ENCODE results near the gene LFNG. TPM values are rescaled to one million over a fixed set of nuclear protein-coding genes. Genes with fewer than 3 reads are reported as not detected.

The LFNG gene
- total and polyA plus RNA-seq, 9 of the 15 experiments (the other 6 are each of a cell fraction or from before 2014, with no cell fraction given): 0.03 to 0.89 (median 0.25) TPM; not detected in 1

GRCh38 chr7:2555121-2556052 lies 35.8 kb downstream of the LFNG start, which contains the start of gene BRAT1:
BRAT1 (minus strand) TSS chr7:2555524; CDS start chr7:2554431, 1,093 bp downstream.
- no TSS peak for BruUV-seq (replicated peaks)
- peak; percentile 88 for FAIRE-seq
- POLR2A ChIA-PET: interaction anchor here (0.6 to 1.0 kb wide), 5 partner anchors 9 to 368 kb away, joined by 3 to 5 read pairs (median 4); no protein-coding TSS in a partner anchor
- 1% methylated on average over 27 of the region's 79 CpGs for WGBS (ENCODE audit: insufficient coverage, low coverage, missing lambda C conversion rate)
- intact Hi-C loops (cut with micrococcal nuclease) (no loop called here), in situ Hi-C loops (cut with MboI) (no loop called here)
- Histone ChIP-seq H2AFZ (ENCODE audit: low read depth, low read length) (peak within 1 kb of the TSS; percentile 100), H3K4me3 (peak within 1 kb of the TSS; percentile 99), H3K27ac (ENCODE audit: extremely low read depth, low read depth, low read length) (peak within 1 kb of the TSS; percentile 100), H3K36me3 (ENCODE audit: control insufficient read depth, insufficient read depth, low read length) (peaks cover 29% of the 10 kb centered on the region; the same call in 2 of the 3 replicates), H3K79me2 (ENCODE audit: control insufficient read depth, insufficient read depth, low read length) (peaks cover 47% of the 10 kb centered on the region), H3K9me3 (replicated peaks; ENCODE audit: control insufficient read depth, insufficient read depth, low read depth, low read length) (no peaks in the 10 kb centered on the region), H3K9me1 (ENCODE audit: control insufficient read depth, insufficient read depth, low read length) (no peaks in the 10 kb centered on the region), H3K4me1 (replicated peaks in 1 of 2; ENCODE audit: control insufficient read depth in 2 of 2, insufficient read depth in 2 of 2, low read length in 2 of 2) (peaks cover 11 to 46% of the 10 kb centered on the region in 2 experiments; a peak in 4 of 5 replicates), H3K4me2 (ENCODE audit: insufficient read depth, low read length) (peak within 1 kb of the TSS; percentile 97), H4K20me1 (replicated peaks; ENCODE audit: control insufficient read depth, insufficient read depth, low read length) (peaks cover 4% of the 10 kb centered on the region; the same call in 1 of the 2 replicates), H3K9ac (ENCODE audit: insufficient read depth in 1 of 2, low read depth in 2 of 2, low read length in 2 of 2) (peak within 1 kb of the TSS; percentile 99 to 100), H3K27me3 (ENCODE audit: control insufficient read depth in 2 of 2, insufficient read depth in 2 of 2, low read length in 2 of 2) (no peaks in the 10 kb centered on the region)
- peak; percentile 93 for ATAC-seq
- CTCF ChIA-PET (ENCODE audit: low intra/inter-chr PET ratio): interaction anchor here (0.6 to 1.1 kb wide), 2 partner anchors 9 to 56 kb away, joined by 3 read pairs; no protein-coding TSS in a partner anchor
- peak; percentile 96 to 99 (median 97) for DNase-seq (ENCODE audit: extremely low read depth in 1 of 4, low spot score in 3 of 4)
- peak in 1 of 2 experiments; percentile 70; a peak in 2 of 4 replicates for TF ChIP-seq ZNF639 (CRISPR knock-in tag; conservative IDR thresholded peaks at IDR 0.05 in 1 of 2, IDR thresholded peaks at IDR 0.05 in 1 of 2)
- TF ChIP-seq ILK (tag; IDR thresholded peaks at IDR 0.05; ENCODE audit: borderline replicate concordance, low read depth): no peak
- peak; percentile 21 for TF ChIP-seq RBM22 (IDR thresholded peaks at IDR 0.05; ENCODE audit: low read depth, low read length, poor library complexity, severe bottlenecking)
- TF ChIP-seq POLR2G (IDR thresholded peaks at IDR 0.05; ENCODE audit: low read depth, low read length): peak; percentile 90
- 0 out of 2 replicates have a peak, but pooled peaks have one; percentile 36 for TF ChIP-seq NFRKB (IDR thresholded peaks at IDR 0.05; ENCODE audit: low read depth)
- peak; percentile 28; the same call in 1 of the 2 replicates for TF ChIP-seq OTX1 (CRISPR knock-in tag; IDR thresholded peaks at IDR 0.05)
- TF ChIP-seq CAMTA2 (CRISPR knock-in tag; conservative IDR thresholded peaks at IDR 0.05): no peak
- TF ChIP-seq POLR3G (IDR thresholded peaks at IDR 0.05; ENCODE audit: extremely low read depth, insufficient read length, insufficient replicate concordance): no peak
- TF ChIP-seq TFAP4 (CRISPR knock-in tag; IDR thresholded peaks at IDR 0.05; ENCODE audit: borderline replicate concordance): peak; percentile 84
- peak; percentile 99 for TF ChIP-seq ATF7 (IDR thresholded peaks at IDR 0.05)
- TF ChIP-seq SREBF1 (IDR thresholded peaks at IDR 0.05; ENCODE audit: borderline replicate concordance, low read depth, low read length): peak; percentile 79; the same call in 1 of the 2 replicates
- no peak for TF ChIP-seq CREB5 (CRISPR knock-in tag; IDR thresholded peaks at IDR 0.05)
- no peak for TF ChIP-seq MLLT1 (IDR thresholded peaks at IDR 0.05)
- TF ChIP-seq SAFB (IDR thresholded peaks at IDR 0.05; ENCODE audit: borderline replicate concordance, low read depth, low read length): no peak
